GM10248 (cell line): ENCODE data around the gene TMEM80.

Experiments used
- CTCF ChIA-PET: fragments of 300-600 bp; sonication (Branson Sonifier 250); formaldehyde crosslinking; extraction: SDS; loops from one replicate; lab custom pipeline; 2021; ENCODE audit warnings: antibody characterized with exemption; lab: Yijun Ruan, JAX
- POLR2A ChIA-PET: fragments of 350-650 bp; sonication (Branson Sonifier 250); formaldehyde crosslinking; extraction: SDS; loops from one replicate; lab custom pipeline; 2020; ENCODE audit warnings: antibody characterized with exemption; lab: Yijun Ruan, JAX
- DNase-seq: peaks from one replicate; pipeline ENCODE4 v3.0.0; 2012; ENCODE audit errors: extremely low spot score
- CTCF ChIP-seq: IDR thresholded peaks from 2 replicates; pipeline ENCODE4 v1.5.1; 2012; ENCODE audit warnings: mild to moderate bottlenecking, low read depth; ENCODE audit errors: extremely low read depth, missing control alignments, control extremely low read depth

Gene TMEM80

GRCh38 chr11:708511-708910 is 12.9 kb downstream of the TMEM80 start:
- no peak for TF ChIP-seq CTCF
- POLR2A ChIA-PET = no interaction called here
- DNase-seq = peak; percentile 26
- CTCF ChIA-PET = interaction anchor here (2.5 kb wide), 1 partner anchor 18 kb away, joined by 8 read pairs; no protein-coding TSS in a partner anchor

- POLR2A ChIA-PET = no interaction called here
- peak; percentile 27 for DNase-seq
- CTCF ChIA-PET = interaction anchor here (1.1 to 2.5 kb wide), 3 partner anchors 13 to 155 kb away, joined by 3 to 8 read pairs (median 3); no protein-coding TSS in a partner anchor
Measured at GRCh38 chr11:709109-709997, 13.7 kb downstream of the TMEM80 start.

GRCh38 chr11:714436-714835 is 18.8 kb downstream of the TMEM80 start:
- ChIA-PET CTCF (no interaction called here), POLR2A (no interaction called here)
- no peak for TF ChIP-seq CTCF
- DNase-seq = no peak

More at GRCh38 chr11:709109-709997, 13.7 kb downstream of the TMEM80 start:
- no peak for TF ChIP-seq CTCF

GRCh38 chr11:719214-720016 is 23.8 kb downstream of the TMEM80 start:
- DNase-seq = peak; percentile 13
- CTCF ChIA-PET = interaction anchor here (1.5 kb wide), 1 partner anchor 9 kb away, joined by 5 read pairs; no protein-coding TSS in a partner anchor
- POLR2A ChIA-PET = no interaction called here
- no peak for TF ChIP-seq CTCF

GRCh38 chr11:720017-720641 is 24.5 kb downstream of the TMEM80 start:
- ChIA-PET CTCF (interaction anchor here (0.9 to 9.4 kb wide), 2 partner anchors 23 kb away, joined by 3 to 112 read pairs; partner anchors contain the start of gene TALDO1), POLR2A (no interaction called here)
- TF ChIP-seq CTCF = no peak
- DNase-seq = no peak
